PFSK-1 (cell line): ENCODE measurements around the gene MACROH2A1.

Experiments
- FOXP2 ChIP-seq: optimal IDR thresholded peaks from 2 replicates; pipeline ENCODE3; 2011; ENCODE audit warnings: borderline replicate concordance, control low read depth, inconsistent platforms; ENCODE audit not compliant: insufficient read depth; ENCODE audit errors: extremely low read length, extremely low read depth
- POLR2AphosphoS5 ChIP-seq: IDR thresholded peaks from 2 replicates; pipeline ENCODE4 v1.6.1; 2012; ENCODE audit warnings: low read depth, mild to moderate bottlenecking, control low read depth, low read length, moderate library complexity
- SIN3A ChIP-seq: IDR thresholded peaks from 2 replicates; pipeline ENCODE4 v1.6.1; 2012; ENCODE audit warnings: mild to moderate bottlenecking, low read length, moderate library complexity, borderline replicate concordance; ENCODE audit not compliant: insufficient read depth
- TAF1 ChIP-seq: IDR thresholded peaks from 2 replicates; pipeline ENCODE4 v1.6.1; 2012; ENCODE audit warnings: low read length, control low read depth, borderline replicate concordance; ENCODE audit not compliant: insufficient read depth
- TF ChIP-seq, protein P1 (sequence below), 2 experiments: IDR thresholded peaks; 2 replicates each; pipeline versions ENCODE4 v1.6.1 to v1.8.0; 2011 to 2012; ENCODE audit warnings: low read depth in 2 of 2, low read length in 2 of 2, control low read depth in 1 of 2, inconsistent platforms in 1 of 2, mild to moderate bottlenecking in 1 of 2, moderate library complexity in 1 of 2; ENCODE audit not compliant: insufficient read depth in 1 of 2

DNA sequence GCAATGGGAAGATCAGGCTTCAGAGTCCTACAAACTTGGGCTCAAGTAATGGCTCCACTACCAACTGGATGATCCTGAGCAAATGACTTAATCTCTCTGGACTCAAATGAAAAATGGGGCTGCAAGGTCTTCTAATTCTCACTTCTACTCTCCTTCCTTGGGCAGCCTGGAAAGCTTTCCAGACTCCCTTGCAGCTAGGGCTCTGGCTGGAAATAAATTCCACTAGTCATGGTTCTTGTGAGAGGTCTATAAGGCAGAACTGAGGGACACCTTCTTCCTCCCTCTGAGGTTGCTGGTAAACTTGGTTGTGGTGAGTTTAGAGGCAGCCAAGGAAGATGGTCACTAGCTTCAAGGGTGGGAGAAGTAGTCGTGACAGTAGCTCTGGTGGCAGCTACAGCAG is 29.6 kb upstream of the MACROH2A1 start:
- TF ChIP-seq, protein P1, sequence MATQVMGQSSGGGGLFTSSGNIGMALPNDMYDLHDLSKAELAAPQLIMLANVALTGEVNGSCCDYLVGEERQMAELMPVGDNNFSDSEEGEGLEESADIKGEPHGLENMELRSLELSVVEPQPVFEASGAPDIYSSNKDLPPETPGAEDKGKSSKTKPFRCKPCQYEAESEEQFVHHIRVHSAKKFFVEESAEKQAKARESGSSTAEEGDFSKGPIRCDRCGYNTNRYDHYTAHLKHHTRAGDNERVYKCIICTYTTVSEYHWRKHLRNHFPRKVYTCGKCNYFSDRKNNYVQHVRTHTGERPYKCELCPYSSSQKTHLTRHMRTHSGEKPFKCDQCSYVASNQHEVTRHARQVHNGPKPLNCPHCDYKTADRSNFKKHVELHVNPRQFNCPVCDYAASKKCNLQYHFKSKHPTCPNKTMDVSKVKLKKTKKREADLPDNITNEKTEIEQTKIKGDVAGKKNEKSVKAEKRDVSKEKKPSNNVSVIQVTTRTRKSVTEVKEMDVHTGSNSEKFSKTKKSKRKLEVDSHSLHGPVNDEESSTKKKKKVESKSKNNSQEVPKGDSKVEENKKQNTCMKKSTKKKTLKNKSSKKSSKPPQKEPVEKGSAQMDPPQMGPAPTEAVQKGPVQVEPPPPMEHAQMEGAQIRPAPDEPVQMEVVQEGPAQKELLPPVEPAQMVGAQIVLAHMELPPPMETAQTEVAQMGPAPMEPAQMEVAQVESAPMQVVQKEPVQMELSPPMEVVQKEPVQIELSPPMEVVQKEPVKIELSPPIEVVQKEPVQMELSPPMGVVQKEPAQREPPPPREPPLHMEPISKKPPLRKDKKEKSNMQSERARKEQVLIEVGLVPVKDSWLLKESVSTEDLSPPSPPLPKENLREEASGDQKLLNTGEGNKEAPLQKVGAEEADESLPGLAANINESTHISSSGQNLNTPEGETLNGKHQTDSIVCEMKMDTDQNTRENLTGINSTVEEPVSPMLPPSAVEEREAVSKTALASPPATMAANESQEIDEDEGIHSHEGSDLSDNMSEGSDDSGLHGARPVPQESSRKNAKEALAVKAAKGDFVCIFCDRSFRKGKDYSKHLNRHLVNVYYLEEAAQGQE (IDR thresholded peaks at IDR 0.05; ENCODE audit: insufficient read depth in 1 of 2, low read depth in 2 of 2, low read length in 2 of 2), result no peak
- TF ChIP-seq POLR2AphosphoS5 (no peak), SIN3A (no peak), TAF1 (no peak), FOXP2 (no peak)
